HG02970 (cell line): ENCODE measurements around the gene EFNA2.
"Not testable (repeated sequence)": the region's sequence is repeated elsewhere in the genome, so short reads cannot be mapped to it uniquely, and the experiment has no call there.

Source experiments
- ATAC-seq: cut with Tn5 transposase; IDR thresholded peaks from one replicate; pipeline ENCODE4 v1.9.1; 2021; ENCODE audit warnings: mild to moderate bottlenecking, moderate library complexity, moderate number of reproducible peaks; ENCODE audit not compliant: unreplicated experiment, low FRiP score

EFNA2 gene

DNA sequence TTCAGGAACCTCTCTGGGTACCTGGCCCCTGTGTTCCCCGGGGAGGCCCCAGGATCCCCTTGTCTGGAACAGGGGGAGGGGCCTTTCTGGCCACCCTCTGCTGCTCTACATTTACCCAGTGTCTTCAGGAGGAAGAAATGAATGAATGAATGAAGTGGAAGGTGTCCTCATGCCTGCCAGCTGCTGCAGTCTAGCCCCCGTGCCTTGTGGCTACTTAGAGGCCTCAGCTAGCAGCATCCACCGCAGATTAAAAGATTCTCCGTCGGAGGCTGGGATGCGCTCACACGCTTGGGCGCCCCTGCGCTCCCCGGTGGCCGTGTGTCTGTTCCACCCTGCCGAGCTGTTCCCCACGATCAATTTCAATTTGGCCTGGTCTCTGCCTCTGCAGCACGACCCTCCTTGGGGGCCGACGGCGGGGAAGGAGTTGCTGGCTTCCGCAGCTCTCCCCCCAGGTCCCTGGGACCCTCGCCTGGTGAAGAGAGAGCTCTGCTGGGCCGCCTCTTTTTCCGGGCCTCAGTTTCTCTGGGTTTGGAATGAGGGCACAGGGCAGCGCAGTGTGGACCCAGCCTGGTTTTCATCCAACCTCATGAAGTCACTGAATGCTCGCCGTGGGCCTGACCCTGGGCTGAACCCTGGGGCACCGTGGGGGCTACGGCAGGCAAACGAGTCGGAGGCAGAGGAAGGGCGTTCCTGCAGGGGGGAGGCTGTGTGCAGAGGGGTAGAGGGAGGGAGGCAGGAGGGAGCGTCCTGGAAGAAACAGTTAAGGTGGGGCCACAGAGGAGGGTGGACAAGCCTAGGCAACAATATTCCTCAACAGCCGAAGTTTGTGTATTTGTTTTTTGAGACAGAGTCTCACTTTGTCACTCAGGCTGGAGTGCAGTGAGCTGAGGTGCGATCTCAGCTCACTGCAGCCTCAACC lies 28.3 kb downstream of the EFNA2 start:
- ATAC-seq: no peak

DNA sequence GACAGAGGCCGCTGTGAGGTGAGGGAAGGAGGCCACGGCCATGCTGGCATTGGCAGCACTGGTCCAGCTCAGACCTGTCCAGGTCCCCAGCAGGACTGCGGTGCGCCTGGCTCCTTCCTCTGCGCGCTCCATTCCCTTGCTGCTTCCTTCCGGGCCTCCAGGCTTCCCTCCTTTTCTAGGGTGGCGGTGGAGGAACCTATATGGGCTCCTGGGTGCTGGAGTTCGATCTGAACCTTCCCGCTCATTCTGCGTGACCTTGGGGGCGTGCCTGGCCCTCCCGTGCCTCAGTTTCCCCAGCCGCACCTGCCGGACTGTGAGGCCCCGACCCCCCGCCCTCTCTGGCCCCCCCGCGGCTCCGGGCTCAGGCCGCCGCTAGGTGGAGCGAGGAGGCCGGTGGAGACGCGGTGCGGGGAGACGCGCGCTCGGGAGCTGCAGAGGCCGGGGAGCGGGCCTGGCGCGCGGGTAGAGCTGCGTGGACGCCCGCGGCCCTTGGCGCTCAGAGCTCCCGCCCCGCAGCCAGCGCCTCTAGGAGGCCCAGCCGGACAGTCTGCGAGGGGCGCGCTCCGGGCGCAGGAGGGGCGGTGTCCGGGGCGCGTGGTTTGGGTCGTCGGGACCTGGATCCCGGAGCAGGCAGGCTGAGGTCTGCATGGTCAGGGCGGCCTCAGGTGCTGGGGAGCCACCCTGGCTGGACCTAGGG lies 29.9 kb downstream of the EFNA2 start:
- no peak for ATAC-seq

DNA sequence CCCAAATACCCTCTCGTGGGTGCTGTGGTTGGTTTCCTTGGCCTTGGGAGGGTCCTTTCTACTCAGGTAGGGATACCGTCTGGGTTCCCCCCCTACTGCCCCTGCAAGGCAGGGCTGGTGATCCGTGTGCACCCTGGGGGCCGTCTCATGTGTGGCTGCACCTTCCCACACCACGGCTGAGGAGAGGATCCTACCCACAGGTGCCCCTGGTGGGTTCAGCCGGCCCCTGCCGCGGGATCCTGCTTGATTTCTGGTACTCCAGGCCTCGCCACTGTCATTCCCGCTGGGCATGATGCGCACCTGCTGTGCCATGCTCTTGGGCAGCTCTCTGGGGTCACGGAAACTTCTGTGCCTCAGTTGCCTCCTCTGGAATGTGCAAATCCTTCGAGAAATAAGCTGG lies 30.8 kb downstream of the EFNA2 start:
- ATAC-seq: no peak

DNA sequence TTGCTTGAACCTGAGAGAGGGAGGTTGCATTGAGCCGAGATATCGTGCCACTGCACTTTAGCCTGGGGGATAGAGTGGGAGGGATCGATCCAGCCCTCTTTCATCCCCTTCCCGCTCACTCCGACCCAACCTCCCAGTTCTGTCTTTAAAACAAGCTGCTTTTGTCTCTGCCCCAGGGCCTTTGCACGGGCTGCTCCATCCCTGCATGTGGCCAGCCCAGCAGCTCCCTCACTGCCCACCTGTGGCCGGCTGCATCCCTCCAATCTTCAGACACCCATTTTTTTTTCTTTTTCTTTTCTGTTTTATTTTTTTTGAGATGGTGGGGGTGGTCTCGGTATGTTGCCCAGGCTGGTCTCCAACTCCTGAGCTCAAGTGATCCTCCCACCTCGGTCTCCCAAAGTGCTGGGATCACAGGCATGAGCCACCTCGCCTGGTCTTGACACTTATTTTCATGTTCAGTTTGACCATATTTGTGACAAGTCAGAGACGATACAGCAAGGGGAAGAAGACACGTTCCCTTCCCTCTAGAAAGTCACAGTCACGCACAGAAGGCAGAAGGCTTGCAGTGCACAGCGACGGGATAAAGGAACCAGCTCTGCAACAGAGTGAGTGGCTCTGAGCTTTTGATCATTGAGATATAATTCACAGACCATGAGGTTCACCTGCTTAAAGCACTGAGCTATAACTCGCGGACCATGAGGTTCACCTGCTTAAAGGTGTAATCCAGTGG lies 31.8 kb downstream of the EFNA2 start:
- ATAC-seq: no peak

DNA sequence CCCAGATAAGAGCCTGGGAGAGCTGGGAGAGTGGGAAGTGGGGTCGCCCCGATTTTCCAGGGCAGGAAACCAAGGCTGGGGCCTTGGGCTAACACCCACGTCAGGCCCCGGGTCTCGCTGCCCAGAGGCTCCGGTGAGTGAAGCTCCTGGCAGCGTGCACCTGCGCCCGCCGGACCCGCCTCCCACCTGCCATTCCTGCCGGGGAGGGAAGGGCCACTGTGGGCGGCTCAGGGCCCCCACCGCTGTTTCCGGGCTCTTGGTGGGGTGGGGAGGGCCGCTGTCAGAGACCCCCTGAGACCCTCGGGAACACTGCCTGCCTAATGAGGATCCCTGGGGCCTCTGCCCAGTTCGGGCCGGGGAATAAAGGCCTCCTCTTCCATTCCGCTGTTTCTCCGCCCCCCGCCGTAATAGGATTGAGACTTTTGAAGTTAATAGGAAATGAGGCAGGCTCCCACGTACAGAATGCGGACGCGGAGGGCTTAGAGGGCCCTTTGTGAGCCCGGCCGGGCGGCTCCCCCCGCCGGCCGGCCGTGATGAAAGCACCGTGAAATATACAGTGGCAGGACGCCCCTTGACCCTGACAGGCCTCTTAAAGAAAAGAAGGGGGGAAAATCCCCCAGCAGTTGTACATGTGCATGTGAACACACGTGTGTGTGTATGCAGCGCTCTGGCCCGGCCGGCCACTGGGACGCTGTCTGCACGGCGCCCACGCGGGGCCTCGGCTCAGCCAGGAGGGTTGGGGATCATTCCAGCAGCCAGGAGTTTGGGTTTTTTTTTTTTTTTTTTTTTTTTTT lies 33.2 kb downstream of the EFNA2 start:
- no peak for ATAC-seq

DNA sequence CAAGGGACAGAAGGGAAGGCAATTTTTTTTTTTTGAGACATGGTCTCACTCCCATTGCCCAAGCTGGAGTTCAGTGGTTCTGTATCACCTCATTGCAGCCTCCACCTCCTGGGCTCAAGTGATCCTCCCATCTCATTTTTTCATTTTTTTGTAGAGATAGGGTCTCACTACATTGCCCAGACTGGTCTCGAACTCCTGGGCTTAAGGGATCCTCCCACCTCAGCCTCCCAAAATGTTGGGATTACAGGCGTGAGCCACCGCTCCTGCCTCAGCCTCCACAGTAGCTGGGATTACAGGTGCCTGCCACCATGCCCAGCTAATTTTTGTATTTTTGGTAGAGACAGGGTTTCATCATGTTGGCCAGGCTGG lies 34.6 kb downstream of the EFNA2 start:
- not testable (repeated sequence) for ATAC-seq

DNA sequence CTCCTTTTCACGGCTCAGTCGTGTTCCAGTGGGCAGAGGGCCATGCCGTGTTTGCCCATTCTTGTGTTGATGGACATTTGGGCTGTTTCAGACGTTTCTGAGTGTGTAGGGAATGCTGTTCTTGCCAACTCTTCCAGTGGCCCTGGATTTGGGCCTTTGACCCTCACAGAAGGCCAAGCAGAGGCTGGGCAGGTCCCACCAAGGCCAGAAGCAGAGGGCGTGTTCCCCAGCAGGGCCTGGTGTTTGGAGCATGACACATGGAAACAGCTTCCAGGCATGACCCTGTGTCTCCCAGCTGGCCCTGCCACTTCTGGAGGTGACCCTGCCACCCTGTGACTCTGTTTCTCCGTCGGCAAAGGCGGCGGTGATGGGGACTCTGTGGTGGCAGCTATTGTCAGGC lies 35.9 kb downstream of the EFNA2 start:
- no peak for ATAC-seq

DNA sequence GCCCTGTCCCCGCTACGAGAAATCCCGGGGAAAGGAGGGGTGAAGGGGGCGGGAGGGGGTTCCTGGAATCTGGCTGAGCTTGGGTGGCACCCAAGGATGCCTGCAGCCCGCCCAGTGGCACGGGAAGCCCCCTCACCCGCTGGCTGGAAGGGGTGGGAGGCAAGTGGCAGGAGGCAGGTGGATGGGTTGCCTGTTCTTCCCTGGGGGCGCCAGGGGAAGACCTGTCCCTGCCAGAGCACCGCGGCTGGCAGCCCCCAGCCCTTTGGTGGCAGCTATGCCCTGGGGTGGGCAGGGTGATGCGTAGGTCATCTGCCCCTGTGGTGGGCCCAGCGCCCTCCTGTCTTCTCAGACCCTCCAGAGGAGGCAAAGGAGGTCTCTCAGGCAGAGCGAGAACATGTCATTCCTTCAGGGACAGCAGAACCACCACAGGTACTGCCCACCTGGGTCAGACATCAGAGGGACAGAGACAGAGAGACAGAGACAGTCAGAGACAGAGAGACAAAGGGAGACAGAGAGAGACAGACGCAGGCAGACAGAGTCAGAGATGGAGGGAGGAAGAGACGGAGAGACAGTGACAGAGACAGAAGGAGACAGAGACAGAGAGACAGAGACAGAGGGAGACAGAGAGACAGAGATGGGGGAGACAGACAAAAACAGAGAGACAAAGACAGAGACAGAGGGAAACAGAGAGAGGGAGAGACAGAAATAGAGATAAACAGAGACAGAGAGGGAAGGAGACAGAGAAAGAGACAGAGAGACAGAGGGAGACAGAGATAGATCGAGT lies 36.7 kb downstream of the EFNA2 start:
- ATAC-seq: no peak

DNA sequence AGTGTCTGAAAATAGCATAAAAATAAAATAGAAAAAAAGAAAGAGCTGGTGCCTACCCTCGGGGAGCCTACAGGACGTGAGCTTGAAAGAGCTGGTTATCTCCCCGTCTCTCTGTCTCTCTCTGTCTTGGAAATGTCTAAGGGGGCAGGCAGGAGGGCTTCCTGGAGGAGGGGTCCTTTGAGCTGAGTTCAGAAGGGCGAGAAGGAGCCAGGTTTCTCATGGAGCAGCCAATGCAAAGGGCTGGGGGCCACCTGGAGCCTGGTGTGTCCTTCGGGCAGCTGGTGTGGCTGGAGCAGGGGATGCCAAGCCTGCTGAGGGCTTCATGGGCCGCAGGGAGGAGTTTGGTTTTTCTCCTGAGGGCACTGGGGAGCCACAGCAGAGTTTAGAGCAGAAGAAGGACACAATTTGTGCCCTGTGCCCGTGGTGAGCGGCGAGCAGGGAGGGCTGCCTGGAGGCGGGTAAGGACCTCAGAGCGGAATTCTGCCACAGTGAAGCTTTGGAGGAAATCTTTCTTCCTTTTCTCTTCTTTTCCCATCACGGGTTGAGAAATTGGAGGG lies 38.7 kb downstream of the EFNA2 start:
- no peak for ATAC-seq

DNA sequence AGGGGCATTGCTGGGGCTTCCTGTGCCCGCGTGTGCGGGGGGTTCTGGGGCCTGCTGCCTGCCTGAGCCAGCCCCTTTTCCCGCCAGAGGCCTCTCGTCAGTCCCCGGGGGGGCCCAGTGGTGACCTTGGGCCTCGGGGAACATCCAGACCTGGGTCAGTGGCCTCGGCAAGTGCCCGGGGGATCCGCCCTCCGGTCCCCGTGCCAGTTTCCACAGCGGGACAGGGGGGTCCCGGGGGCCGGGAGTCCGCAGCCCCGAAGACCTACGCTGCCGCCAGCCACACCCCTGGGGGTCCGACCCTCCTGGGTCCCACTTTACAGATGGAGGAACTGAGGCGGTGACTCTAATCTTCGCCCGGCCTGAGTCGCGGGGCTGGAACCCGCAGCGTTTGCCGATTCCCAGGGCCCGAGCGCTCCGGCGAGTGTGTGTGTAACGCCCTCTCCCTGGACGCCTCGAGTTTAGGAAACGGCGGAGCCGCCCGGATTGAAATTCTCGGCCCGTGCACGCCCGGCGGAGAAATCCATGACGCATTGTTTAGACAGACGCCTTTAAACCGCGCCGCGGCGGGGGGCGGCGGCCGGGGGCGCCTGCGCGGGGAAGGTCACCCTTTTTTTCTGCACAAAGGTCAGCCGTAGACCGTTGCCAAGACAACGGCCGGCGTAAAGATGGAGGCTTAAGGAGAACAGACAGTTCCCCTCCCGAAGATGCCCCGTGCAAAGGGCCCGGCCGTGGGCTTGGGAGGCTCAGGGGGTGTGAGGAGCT lies 39.3 kb downstream of the EFNA2 start:
- ATAC-seq: no peak

DNA sequence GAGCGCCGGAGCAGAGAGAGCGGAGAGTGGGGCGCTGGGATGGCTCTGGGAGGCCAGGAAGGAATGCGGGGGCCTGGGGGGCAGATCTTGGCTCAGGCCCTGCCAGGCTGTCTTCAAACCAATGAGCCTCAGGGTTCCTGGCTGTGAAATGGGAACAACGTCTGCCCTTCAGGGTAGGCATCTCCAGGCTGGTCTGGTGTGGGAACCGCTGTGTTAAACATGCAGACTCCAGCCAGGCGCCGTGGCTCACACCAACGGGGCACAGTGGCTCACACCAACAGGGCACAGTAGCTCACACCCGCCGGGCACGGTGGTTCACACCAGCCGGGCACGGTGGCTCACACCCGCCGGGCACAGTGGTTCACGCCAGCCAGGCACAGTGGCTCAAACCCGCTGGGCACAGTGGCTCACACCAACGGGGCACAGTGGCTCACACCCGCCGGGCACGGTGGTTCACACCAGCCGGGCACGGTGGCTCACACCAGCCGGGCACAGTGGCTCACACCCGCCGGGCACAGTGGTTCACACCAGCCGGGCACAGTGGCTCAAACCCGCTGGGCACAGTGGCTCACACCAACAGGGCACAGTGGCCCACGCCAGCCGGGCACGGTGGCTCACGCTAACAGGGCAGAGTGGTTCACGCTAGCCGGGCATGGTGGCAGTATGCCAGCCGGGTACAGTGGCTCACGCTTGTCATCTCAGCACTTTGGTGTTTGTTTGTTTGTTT lies 40.1 kb downstream of the EFNA2 start:
- ATAC-seq: no peak

DNA sequence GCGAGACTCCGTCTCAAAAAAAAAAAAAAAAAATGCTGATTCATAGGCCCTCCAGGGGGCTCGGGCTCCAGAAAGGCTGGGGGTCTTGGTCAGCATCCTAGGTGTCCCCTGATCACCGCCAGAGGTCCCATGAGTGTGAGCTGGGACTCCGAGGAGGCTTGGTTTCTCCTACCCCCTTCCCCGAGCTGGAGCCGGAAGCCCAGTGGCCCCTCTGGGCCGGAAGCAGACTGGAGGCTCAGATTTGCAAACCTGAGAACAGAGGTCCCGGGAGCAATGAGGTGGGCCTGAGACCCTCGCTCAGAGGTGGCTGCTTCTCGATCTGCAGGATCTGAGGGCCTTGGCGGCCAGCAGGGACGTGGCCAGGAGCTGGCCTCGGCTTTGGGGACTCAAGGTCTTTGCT lies 41.5 kb downstream of the EFNA2 start:
- no peak for ATAC-seq

DNA sequence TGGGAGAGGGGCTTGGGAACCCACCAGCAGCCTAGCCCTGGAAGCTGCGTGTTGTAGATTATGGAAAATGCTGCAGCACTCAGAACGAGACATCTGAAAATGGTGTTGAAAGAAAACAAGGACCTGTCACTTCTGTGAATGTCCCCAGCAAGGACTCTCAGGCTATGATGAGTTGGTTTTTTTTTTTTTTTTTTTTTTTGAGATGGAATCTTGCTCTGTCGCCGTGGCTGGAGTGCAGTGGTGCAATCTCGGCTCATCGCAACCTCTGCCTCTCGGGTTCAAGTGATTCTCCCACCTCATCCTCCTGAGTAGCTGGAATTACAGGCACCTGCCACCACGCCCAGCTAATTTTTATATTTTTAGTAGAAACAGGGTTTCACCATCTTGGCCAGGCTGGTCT lies 46.5 kb downstream of the EFNA2 start:
- ATAC-seq: not testable (repeated sequence)

DNA sequence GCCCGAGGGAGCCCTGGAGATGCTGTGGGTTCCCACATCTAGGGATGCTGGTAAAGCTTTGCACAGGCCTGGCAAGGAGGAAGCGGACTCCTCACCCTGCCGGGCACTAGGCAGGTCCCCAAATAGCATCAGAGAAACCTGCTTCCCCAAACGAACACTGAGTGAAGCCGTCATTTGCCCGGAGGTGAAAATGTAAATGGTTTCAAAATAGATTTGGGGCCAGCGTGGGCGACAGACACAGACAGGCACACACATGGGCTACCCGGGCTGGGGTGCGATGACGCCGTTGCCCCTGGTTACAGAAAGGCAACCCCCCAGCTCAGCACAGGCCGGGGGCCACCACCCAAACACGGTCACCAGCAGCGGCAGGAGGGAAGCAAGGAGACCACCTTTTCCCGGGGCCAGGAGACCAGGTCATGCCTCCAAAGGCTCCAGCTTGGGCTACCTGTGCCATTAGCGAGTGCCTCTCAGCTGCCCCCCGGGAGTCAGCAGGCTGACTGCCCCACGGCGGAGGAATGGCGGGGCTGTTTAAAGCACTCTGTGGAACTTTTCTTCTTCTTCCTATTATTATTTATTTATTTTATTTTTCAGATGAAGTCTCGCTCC lies 50.5 kb downstream of the EFNA2 start:
- ATAC-seq: no peak

DNA sequence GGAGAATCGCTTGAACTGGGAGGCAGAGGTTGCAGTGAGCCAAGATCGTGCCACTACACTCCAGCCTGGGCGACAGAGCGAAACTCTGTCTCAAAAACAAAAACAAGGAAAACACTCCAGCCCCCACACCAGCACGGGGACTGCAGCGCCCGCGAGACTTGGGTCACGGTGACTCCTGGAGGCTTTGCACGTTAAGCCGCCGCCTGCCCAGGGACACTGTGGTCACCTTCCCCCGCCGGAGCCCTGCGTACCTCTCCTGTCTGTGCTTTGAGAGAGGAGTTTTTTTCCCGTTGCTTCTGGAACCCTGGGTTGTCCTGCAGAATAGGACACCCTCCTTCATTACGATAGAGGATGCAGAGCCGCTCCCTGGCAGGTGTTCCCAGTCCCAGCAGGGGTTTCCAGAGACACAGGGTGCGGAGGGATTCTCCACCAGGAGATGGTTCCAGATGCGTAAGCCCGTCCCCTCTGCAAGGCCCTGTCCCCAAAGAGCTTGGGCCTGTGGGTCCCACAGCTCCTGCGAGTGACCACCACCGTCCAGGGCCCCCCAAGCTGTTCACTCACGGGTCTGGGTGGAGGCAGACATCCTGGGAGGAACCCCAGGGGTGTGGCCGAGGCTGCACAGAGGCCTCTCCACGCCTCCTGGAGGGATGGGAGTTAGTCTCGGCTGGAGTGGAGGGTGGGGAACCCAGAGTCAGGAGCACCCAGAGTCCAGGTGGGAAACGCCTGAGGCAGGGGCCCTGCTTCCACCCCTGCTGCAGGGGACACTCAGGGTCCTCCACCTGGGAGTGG lies 55.2 kb downstream of the EFNA2 start:
- no peak for ATAC-seq

DNA sequence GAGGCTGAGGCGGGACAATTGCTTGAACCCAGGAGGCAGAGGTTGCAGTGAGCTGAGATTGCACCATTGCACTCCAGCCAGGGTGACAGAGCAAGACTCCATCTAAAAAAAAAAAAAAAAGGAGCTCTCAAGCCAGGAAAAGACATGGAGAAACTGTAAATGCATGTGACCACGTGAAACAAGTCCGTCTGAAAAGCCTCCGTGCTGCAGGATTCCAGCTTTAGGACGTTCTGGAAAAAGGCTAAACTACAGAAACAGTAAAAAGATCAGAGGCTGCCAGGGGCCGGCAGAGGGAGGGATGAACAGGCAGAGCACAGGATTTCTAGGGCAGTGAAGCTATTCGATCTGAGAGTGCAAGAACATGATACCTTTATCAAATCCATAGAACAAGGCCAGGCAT lies 57.4 kb downstream of the EFNA2 start:
- no peak for ATAC-seq

DNA sequence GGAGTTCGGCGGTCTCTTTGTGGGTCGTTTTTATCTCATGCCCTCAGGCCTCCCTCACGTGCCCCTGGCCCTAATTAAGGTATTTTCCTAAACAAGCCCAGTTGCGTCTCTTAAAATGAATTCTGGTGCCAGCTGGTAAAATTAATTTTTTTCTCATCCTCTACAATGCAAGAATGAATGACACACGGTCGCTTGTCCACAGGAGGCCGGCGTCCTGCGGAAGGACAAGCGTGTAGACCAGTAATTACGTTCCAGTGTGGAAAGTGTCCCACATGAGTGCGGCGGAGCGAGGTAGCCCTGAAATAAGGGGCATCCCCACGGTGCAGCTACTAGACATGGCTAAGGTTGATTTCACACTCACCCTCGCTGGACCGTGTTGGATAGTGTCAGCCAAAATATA lies 63.5 kb downstream of the EFNA2 start:
- ATAC-seq: no peak
